Fibroblast of peridontal ligament (primary cell): Measurements from ENCODE around the gene NEU3.
"Not testable (repeated sequence)": the region's sequence is repeated elsewhere in the genome, so short reads cannot be mapped to it uniquely, and the experiment has no call there.

Experiments
- DNase-seq: peaks from one replicate; pipeline ENCODE4 v3.0.0-alpha.2; 2010; ENCODE audit errors: extremely low read depth

NEU3 gene

DNA sequence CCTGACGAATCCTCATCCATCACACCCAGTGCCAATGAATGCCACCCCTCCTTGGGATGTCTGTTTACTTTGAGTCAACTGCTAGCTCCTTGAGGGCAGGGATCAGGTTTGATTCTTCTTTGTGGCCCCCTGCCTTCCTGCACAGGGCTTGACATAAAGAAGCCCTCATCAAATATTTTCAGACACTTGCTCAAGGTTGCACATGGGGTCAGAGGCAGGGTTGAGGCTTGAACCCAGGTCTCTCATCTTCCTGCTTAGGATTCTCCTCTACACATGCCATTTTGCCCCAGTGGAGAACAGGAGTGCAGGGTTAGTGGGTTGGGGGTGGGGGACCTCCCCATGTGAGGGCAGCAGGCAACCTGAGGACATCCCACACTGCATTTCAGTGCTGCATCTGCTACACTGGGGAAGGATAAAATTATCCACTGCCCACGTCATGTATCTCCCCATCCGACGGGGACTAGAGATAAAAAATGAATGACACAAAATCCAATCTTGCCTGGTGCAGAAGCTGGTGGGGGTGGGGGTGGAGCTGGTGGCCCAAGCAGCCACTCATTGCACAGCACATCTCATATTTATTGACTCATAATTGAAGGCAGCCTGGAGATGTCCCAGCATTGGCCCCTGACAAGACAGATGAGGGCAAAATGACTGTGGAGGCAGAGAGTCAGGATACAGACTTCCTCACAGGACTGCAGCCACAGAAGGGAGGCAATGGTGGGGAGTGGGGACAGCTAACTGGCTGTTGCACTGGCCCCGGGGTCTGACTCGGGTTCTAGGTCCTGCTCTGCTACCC is 41.3 kb downstream of the NEU3 start:
- no peak for DNase-seq

DNA sequence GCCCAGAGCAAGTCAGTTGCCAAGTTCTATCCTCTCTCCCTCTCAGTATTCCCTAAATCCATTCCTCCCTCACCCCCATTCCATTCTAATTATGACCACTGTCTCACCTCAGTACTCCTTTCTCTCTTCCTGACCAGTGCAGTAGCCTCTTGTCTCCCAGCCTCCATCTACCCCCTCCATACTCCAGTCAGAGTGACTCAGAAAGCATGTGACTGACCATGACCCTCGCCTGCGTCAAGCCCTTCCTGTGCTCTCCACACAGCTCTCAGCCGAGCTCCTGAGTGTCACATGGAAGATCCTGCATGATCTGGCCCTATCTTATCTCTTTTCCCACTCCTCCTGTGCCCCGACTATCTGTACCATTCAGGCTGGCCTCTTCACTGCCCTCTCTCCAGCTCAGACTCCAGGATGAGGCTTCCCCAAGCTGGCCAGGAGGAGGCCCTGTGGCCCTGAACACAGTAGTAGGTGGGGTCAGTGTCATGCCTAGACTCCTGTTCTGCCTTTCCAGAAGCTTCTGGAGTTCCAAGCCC is 42.6 kb downstream of the NEU3 start:
- peak; percentile 67 for DNase-seq

DNA sequence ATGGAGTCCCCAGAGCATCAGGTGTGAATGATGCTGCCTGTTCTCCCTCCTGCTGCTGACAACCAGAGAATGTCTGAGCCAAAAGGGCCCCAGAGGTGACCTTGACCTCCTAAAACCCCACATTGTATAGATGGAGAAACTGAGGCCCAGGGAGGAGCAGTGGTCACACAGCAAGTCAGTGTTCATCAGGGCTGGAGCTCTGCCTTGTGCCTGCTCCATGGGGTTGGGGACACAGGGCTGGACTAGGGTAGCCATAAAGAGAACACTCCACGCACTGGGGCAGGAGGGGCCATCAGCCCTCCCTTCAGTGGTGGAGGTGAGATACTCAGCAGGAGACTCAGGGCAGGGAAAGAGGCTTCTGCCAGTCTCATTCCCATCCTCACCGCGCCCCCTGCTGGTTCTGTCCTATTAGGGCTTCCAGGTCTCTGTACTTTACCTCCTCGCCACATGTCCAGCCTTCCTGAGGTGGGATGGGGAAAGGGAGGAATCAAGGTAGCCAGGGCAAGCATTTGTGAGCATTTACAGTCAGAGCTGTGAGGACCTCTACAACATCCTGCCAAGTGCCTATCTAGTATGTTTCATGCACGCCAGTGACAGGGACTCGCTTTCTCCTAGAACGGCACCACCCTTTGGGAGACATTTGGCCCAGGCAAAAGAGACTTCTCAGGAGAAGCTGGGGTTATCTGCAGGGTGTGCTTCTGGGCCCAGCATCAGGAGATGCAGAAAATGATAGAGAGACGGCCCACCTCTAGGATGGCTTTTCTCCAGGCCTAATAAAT is 43.2 kb downstream of the NEU3 start:
- peak; percentile 58 for DNase-seq

GRCh38 chr11:75032550-75032935 is 43.8 kb downstream of the NEU3 start:
- no peak for DNase-seq

DNA sequence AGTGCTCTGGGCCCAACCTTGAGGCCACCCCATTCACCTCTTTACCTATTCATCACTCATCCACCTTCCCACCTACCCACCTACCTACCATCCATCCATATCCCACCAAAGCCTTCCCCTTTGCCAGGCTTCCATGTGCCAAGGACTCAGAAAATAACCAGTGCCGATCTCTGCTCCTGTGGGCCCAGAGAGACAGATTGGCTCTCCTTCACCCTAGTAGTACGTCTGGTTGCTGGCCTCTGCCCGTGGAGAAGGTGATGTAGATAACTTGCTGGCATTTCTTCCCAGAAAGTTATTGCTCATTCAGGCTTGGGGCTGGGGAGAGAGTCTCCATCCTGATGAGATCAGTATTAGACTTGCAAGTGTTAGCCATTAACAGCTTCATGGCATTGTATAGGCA is 45.2 kb downstream of the NEU3 start:
- DNase-seq: no peak

GRCh38 chr11:75035256-75035655 is 46.5 kb downstream of the NEU3 start:
- no peak for DNase-seq

DNA sequence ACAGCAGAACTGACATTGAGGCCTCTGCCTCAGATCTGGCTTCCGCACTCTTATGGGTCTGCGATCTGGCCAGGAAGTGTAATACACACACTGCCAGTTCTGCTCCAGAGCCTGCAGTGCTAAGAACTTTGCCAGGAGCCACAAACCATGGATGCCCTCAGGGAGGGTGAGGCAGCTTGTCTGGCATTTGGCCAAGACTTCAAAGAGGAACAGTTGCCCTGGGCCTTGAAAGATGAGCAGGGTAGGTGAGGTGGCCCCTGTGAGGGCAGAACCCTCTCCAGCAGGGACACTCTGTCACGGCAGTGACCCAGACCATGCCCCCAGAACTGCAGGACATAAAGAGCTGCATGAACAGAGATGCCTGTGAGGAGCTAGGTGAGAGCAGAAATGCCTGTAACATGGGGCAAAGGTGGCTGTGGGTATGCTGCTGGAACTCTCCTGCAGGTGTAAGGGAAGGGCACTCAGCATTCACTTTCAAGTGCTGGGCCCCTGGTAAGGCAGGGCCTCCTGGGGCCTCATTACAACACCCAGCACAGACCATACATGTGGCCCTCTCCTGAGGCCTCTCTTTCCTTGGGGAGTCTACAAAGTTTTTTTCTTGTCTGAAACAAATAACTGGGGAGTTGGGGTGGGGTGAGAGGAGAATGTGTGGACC is 47.3 kb downstream of the NEU3 start:
- peak; percentile 28 for DNase-seq

DNA sequence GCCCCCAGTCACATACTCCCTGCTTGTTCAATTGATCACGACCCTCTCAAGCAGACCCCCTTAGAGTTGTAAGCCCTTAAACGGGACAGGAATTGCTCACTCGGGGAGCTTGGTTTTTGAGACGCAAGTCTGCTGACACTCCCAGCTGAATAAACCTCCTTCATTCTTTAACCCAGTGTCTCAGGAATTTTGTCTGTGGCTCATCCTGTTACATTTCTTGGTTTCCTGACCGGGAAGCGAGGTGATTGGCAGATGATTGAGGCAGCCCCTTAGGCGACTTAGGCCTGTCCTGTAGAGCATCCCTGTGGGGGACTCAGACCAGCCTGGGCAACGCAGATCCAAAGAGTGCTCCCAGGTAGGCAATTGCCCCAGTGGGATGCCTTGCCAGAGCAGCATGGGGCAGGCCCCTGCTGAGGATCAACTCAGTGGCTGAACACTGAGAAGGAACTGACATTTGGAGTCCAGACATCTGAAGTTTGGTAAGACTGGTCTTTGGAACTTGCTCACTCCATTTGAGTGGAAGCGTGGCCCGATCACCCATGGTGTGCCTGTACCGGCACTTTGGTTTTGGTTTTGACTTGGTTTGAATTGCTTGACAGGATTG is 51.5 kb downstream of the NEU3 start:
- DNase-seq: no peak

- no peak for DNase-seq
Measured at GRCh38 chr11:75041263-75041662, 52.5 kb downstream of the NEU3 start.

DNA sequence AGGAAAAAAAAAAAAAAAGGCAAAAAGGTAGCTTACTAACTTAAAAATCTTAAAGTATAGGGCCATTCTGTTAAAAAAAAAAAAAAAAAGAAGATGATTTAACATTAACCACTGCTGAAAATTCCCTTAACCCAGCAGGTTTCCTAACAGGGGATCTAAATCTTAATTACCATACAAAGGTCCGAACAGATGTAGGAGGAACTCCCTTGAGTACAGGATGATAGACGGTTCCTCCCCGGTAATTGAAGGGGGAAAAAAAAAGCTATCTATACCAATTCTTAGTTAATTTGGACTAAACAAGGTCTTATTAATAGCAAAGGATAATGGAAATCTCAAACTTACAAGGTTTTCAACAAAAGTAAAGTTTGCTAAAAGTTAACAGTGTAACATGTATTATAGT is 53.1 kb downstream of the NEU3 start:
- DNase-seq: not testable (repeated sequence)

DNA sequence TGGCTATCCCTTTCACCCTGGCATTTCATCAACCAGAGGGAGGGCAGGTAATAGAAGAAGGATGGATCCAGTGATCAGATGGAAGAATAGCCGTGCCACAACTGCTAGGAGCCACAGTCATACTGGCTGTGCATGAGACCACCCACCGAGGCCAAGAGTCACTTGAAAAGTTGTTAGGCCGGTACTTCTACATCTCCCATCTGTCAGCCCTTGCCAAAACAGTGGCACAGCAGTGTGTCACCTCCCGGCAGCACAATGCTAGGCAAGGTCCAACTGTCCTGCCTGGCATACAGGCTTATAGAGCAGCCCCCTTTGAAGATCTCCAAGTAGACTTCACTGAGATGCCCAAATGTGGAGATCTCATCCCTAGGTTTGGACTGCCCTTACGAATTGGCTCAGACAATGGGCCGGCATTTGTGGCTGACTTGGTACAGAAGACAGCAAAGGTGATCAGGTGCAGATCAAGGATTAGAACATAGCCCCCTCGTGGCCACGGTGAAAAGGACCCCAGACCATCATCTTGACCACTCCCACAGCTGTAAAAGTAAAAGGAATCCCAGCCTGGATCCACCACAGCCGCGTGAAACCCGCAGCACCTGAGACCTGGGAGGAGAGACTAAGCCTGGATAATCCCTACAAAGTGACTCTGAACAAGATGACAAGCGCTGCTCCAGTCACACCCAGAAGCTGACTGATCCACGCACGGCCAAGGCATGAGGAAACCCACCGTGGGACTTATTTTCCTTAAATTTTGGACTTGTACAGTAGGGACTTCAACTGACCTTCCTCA is 55.8 kb downstream of the NEU3 start:
- not testable (repeated sequence) for DNase-seq

GRCh38 chr11:75046668-75047067 is 57.9 kb downstream of the NEU3 start:
- not testable (repeated sequence) for DNase-seq

DNA sequence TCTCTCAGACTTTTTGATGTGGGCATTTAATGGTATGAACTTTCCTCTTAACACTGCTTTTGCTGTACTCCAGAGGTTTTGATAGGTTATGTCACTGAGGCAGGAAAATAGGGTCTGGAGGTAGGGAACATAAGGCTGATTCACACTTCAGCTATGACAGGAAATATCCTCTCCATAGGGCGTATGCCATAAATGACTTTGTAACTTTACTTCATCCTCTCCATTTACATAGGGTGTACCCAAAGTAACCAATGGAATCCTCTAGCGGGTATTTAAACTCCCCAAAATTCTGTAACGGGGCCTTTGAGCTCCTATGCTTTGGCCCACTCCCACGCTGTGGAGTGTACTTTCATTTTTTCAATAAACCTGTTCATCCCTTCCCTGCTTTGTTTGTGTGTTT is 58.5 kb downstream of the NEU3 start:
- no peak for DNase-seq

DNA sequence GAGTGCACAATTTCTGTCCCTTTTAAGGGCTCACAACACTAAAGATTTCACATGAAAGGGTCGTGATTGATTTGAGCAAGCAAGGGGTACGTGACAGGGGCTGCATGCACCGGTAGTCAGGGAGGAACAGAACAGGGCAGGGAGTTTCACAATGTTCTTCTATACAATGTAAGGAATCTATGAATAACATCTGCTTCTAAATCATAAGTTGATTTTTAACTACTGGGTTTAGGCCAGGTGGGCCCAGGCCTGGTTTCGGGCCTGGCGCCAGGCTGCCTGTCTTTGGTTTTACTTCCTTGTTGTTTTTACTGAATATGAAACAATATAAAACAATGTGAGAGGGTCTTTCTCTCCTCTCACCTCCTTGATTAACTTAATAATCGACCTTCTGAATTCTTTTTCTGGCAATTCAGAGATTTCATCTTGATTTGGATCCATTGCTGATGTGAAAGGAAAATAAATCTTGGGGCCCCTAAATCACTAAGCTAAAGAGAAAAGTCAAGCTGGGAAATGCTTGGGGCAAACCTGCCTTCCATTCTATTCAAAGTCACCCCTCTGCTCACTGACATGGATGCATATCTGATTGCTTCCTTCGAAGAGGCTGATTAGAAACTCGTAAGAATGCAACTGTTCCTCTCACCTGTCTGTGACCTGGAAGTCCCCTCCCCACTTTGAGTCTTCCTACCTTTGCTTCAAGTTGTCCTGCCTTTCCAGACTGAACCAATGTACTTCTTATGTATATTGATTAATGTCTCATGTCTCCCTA is 61.0 kb downstream of the NEU3 start:
- not testable (repeated sequence) for DNase-seq

DNA sequence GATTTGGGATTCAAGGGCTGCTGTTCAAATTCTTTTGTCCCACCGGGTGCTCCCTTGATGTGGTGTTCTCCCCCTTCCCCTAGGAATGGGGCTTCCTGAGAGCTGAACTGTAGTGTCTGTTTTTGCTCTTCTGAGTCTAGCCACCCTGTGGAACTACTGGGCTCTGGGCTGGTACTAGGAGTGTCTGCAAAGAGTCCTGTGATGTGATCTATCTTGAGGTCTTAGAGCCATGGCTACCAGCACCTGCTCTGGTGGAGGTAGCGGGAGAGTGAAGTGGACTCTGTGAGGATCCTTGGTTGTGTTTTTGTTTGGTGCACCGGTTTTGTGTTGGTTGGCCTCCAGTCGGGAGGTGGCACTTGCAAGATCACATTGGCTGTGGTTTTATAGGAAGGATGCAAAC is 61.8 kb downstream of the NEU3 start:
- DNase-seq: no peak

DNA sequence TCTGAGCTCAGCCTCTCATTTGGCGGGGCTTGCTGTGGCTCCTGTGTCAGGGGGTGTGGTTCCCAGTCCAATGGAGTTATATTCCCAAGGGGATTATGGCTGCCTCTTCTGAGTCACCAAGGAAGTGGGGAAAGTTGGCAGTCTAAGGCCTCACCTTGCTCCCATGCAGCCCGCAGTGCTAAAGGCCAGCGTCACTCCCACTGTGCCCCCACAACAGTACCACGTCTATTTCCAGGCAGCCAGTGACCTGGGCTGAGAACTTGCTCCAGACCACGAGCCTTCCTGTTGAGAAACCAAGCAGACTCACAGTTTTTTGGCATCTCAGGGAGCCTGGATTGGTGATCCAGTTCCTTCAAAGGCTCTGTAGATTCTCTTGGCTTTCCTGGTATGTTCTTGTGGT is 62.3 kb downstream of the NEU3 start:
- DNase-seq: no peak

DNA sequence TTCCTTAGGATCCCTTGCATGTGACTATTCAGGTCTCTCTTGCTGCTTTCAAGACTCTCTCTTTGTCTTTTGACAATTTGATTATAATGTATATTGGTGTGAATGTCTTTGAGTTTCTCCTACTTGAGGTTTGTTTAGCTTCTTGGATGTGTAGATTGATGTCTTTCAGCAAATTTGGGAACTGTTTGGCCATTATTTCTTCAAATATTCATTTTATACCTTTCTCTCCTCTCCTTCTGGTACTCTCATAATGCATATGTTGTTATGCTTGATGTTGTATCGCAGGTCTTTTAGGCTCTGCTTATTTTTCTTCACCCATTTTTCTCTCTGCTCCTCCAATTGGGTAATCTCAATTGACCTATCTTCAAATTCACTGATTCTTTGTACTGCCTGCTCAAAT is 63.7 kb downstream of the NEU3 start:
- no peak for DNase-seq

DNA sequence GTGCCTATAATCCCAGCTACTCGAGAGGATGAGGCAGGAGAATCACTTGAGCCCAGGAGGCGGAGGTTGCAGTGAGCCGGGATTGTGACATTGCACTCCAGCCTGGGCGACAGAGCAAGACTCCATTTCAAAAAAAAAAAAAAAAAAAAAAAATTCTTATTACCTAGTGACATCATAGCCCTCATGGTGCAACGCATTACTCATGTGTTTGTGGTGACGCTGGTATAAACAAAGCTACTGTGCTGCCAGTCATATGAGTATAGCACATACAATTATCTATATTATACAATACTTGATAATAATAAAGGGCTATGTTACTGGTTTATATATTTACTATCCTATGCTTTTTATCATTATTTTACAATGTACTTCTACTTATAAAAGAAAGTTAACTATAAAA is 66.8 kb downstream of the NEU3 start:
- no peak for DNase-seq

GRCh38 chr11:75056814-75057213 is 68.1 kb downstream of the NEU3 start:
- no peak for DNase-seq

GRCh38 chr11:75059299-75059698 is 70.6 kb downstream of the NEU3 start:
- no peak for DNase-seq
